Omental fat pad (tissue), 4 donors: ENCODE results near the gene NOTCH1. TPM values are rescaled to one million over a fixed set of nuclear protein-coding genes. Genes with fewer than 3 reads are reported as not detected.

Experiments
- ATAC-seq: fragments of 150-250 bp; one replicate; pipeline ENCODE4 v1.9.1; 2016; ENCODE audit warnings: mild to moderate bottlenecking, moderate library complexity; ENCODE audit not compliant: low FRiP score
- DNase-seq: peaks from one replicate; pipeline ENCODE4 v3.0.0-alpha.2; 2019; ENCODE audit warnings: low spot score
- total RNA-seq, 4 donors: library from RNA; depleted of rRNA; stranded (reverse); fragments of >200 nt; gene quantifications; one replicate each; pipeline ENCODE4 v1.1.0, GENCODE V29; 2016
- TF ChIP-seq, protein P1 (sequence below), 3 donors: fragments of 450-650 bp; IDR thresholded peaks; one replicate each; pipeline ENCODE4 v1.5.1; 2016 to 2017; ENCODE audit warnings: antibody characterized with exemption in 3 of 3, mild to moderate bottlenecking in 3 of 3, moderate library complexity in 2 of 3

The NOTCH1 gene
- total RNA-seq, 4 donors from 2014 or later = 10.4 to 61.8 (median 55.1) TPM

DNA sequence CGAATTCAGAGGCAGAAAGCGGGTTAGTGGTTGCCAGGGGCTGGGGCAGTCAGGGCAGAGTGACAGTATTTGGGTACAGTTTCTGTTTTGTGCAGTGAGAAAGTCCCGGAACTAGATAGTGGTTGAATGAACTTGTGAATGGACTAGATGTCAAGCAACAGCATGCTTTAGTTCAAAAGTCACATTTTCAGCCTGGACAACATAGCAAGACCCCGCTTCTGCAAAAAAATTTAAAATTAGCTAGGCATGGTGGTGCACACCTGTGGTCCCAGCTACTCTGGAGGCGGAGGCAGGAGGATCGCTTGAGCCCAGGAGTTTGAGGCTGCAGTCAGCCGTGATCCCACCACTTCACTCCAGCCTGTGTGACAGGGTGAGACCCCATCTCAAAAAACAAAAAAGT is 8.4 kb downstream of the NOTCH1 start:
- DNase-seq (no peak), ATAC-seq (no peak)
- TF ChIP-seq, protein P1, sequence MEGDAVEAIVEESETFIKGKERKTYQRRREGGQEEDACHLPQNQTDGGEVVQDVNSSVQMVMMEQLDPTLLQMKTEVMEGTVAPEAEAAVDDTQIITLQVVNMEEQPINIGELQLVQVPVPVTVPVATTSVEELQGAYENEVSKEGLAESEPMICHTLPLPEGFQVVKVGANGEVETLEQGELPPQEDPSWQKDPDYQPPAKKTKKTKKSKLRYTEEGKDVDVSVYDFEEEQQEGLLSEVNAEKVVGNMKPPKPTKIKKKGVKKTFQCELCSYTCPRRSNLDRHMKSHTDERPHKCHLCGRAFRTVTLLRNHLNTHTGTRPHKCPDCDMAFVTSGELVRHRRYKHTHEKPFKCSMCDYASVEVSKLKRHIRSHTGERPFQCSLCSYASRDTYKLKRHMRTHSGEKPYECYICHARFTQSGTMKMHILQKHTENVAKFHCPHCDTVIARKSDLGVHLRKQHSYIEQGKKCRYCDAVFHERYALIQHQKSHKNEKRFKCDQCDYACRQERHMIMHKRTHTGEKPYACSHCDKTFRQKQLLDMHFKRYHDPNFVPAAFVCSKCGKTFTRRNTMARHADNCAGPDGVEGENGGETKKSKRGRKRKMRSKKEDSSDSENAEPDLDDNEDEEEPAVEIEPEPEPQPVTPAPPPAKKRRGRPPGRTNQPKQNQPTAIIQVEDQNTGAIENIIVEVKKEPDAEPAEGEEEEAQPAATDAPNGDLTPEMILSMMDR (IDR thresholded peaks at IDR 0.05) = no peak

- TF ChIP-seq, protein P1 (IDR thresholded peaks at IDR 0.05) = no peak
- ATAC-seq = no peak
Measured at GRCh38 chr9:136536721-136537241, 9.1 kb downstream of the NOTCH1 start.

GRCh38 chr9:136536051-136536720 is 9.7 kb downstream of the NOTCH1 start:
- DNase-seq = no peak
- ATAC-seq = no peak
- TF ChIP-seq, protein P1 (IDR thresholded peaks at IDR 0.05) = no peak

More at GRCh38 chr9:136536721-136537241, 9.1 kb downstream of the NOTCH1 start:
- DNase-seq = no peak

DNA sequence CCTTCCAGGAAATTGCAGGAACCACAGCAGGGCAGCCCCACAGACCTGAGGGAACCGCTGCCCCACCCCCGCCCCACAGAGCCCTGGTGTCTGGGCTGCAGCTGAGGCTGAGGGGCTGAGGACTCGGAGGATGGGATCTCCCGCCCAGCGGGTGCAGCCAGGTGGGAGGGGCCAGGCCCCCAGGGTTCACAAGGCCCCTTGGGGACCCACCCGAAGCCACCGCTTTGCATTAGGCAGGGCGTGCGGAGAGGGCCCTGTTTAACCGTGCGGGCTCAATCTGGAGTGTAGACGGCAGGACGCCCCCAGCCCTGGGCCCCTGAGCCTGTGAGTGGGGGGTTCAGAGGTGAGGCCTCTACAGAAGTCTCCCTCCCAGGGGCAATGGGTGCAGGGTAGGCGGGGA is 10.8 kb downstream of the NOTCH1 start:
- TF ChIP-seq, protein P1 (IDR thresholded peaks at IDR 0.05) = no peak
- ATAC-seq = no peak
- no peak for DNase-seq

DNA sequence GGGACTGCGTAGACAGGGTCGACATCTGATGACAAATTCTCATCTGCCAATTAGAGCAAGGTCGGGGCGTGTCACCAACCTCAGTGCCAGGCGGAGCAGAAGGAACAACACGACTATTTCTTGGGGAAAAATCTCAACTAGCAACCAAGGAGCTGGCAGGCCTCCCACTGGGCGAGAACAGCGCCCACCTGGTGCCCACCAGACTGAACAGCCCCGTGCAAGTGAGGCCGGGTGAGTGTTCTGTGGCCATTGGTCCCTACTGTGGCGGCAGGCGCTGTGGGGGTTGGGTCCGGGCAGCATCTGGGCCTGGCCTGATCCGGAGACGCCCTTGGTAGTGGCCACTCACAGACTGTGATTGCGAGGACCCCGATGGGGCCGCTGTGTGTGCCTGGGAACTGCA is 11.5 kb downstream of the NOTCH1 start:
- ATAC-seq (no peak), DNase-seq (no peak)
- TF ChIP-seq, protein P1 (IDR thresholded peaks at IDR 0.05) = no peak

- no peak for DNase-seq
- TF ChIP-seq, protein P1 (IDR thresholded peaks at IDR 0.05) = no peak
- no peak for ATAC-seq
Measured at GRCh38 chr9:136533775-136534157, 12.1 kb downstream of the NOTCH1 start.
